ENCODE results near the gene CYTH3. TPM values are rescaled to one million over a fixed set of nuclear protein-coding genes. Genes with fewer than 3 reads are reported as not detected.

CYTH3 gene
- total RNA-seq, 1 donor from 2014 or later = 15.6 TPM

- H3K4me3 ChIP-seq (ENCODE audit: low read depth, low read length) = no peak overlapping the region
- TF ChIP-seq CTCF (conservative IDR thresholded peaks at IDR 0.05; ENCODE audit: low read depth, low read length) = no peak
- no peak for DNase-seq (ENCODE audit: low read depth)
Measured at GRCh38 chr7:6268023-6268900, 4.2 kb downstream of the CYTH3 start.

GRCh38 chr7:6266699-6267098 lies 5.7 kb downstream of the CYTH3 start:
- DNase-seq (ENCODE audit: low read depth) = no peak
- no peak for TF ChIP-seq CTCF (conservative IDR thresholded peaks at IDR 0.05; ENCODE audit: low read depth, low read length)
- no peak overlapping the region for H3K4me3 ChIP-seq (ENCODE audit: low read depth, low read length)

GRCh38 chr7:6262221-6262620 lies 10.2 kb downstream of the CYTH3 start:
- no peak for TF ChIP-seq CTCF (conservative IDR thresholded peaks at IDR 0.05; ENCODE audit: low read depth, low read length)
- no peak overlapping the region for H3K4me3 ChIP-seq (ENCODE audit: low read depth, low read length)
- no peak for DNase-seq (ENCODE audit: low read depth)

GRCh38 chr7:6261699-6262098 lies 10.7 kb downstream of the CYTH3 start:
- no peak overlapping the region for H3K4me3 ChIP-seq (ENCODE audit: low read depth, low read length)
- DNase-seq (ENCODE audit: low read depth) = no peak
- no peak for TF ChIP-seq CTCF (conservative IDR thresholded peaks at IDR 0.05; ENCODE audit: low read depth, low read length)

GRCh38 chr7:6260291-6261187 lies 11.9 kb downstream of the CYTH3 start:
- DNase-seq (ENCODE audit: low read depth) = no peak
- no peak overlapping the region for H3K4me3 ChIP-seq (ENCODE audit: low read depth, low read length)
- no peak for TF ChIP-seq CTCF (conservative IDR thresholded peaks at IDR 0.05; ENCODE audit: low read depth, low read length)

GRCh38 chr7:6259257-6259656 lies 13.2 kb downstream of the CYTH3 start:
- no peak for TF ChIP-seq CTCF (conservative IDR thresholded peaks at IDR 0.05; ENCODE audit: low read depth, low read length)
- no peak for DNase-seq (ENCODE audit: low read depth)
- no peak overlapping the region for H3K4me3 ChIP-seq (ENCODE audit: low read depth, low read length)
